ENCODE measurements around the gene PTTG1. TPM values are rescaled to one million over a fixed set of nuclear protein-coding genes. Genes with fewer than 3 reads are reported as not detected.

The PTTG1 gene
- total RNA-seq, 1 experiment from 2014 or later: 262 TPM

GRCh38 chr5:160398806-160399205, 22.8 kb upstream of the PTTG1 start:
- peaks cover 25% of the 10 kb centered on the region for H3K79me2 ChIP-seq (ENCODE audit: low read depth)
- ChIA-PET CTCF (interaction anchor here (0.5 kb wide), 1 partner anchor 108 kb away, joined by 9 read pairs; no protein-coding TSS in a partner anchor), POLR2A (ENCODE audit: unreplicated experiment) (no interaction called here)
- no peaks in the 10 kb centered on the region for H3K9me2 ChIP-seq (ENCODE audit: insufficient read depth)
- 0 out of 2 replicates have a peak, but pooled peaks cover 4% of the 10 kb centered on the region for H3K36me3 ChIP-seq (ENCODE audit: low read depth)
- no peak overlapping the region for H3K27ac ChIP-seq
- peak overlapping the region; percentile 60 for H3K4me3 ChIP-seq
- H3K4me2 ChIP-seq: peak overlapping the region; percentile 74
- H2AFZ ChIP-seq: peak overlapping the region; percentile 82
- H3K4me1 ChIP-seq (replicated peaks; ENCODE audit: insufficient read depth): peaks cover 11% of the 10 kb centered on the region
- TF ChIP-seq EZH2 (IDR thresholded peaks at IDR 0.05; ENCODE audit: low read depth): no peak
- no peak for TF ChIP-seq CTCF (conservative IDR thresholded peaks at IDR 0.05)
- H3K9me3 ChIP-seq (ENCODE audit: insufficient read depth, low read depth): no peaks in the 10 kb centered on the region
- BruUV-seq (replicated peaks): no TSS peak
- intact Hi-C loops (cut with micrococcal nuclease; ENCODE audit: unreplicated experiment): loop anchor here (5.0 to 10.0 kb wide), 3 partner anchors 954 to 1237 kb away; no protein-coding TSS in a partner anchor
- peaks cover 19% of the 10 kb centered on the region; the same call in 1 of the 2 replicates for H3F3A ChIP-seq (ENCODE audit: insufficient read depth, low read depth)
- no peaks in the 10 kb centered on the region for H4K20me1 ChIP-seq (ENCODE audit: insufficient read depth)
- no peaks in the 10 kb centered on the region for H3K27me3 ChIP-seq (ENCODE audit: insufficient read depth, low read depth)
- no peak for DNase-seq

- Histone ChIP-seq H2AFZ (peak within 1 kb of the TSS; percentile 82), H3K4me3 (peak within 1 kb of the TSS; percentile 60), H3K27me3 (ENCODE audit: insufficient read depth, low read depth) (no peaks in the 10 kb centered on the region), H3K9me3 (ENCODE audit: insufficient read depth, low read depth) (no peaks in the 10 kb centered on the region), H3K79me2 (ENCODE audit: low read depth) (peaks cover 25% of the 10 kb centered on the region), H3K4me1 (replicated peaks; ENCODE audit: insufficient read depth) (peaks cover 11% of the 10 kb centered on the region), H3K9me2 (ENCODE audit: insufficient read depth) (no peaks in the 10 kb centered on the region), H3K4me2 (peak within 1 kb of the TSS; percentile 74), H4K20me1 (ENCODE audit: insufficient read depth) (no peaks in the 10 kb centered on the region), H3K36me3 (ENCODE audit: low read depth) (peaks cover 11% of the 10 kb centered on the region; the same call in 1 of the 2 replicates), H3K27ac (peak within 1 kb of the TSS; percentile 38), H3F3A (ENCODE audit: insufficient read depth, low read depth) (peaks cover 19% of the 10 kb centered on the region; the same call in 1 of the 2 replicates)
- CTCF ChIA-PET: interaction anchor here (0.5 to 1.4 kb wide), 3 partner anchors 109 to 378 kb away, joined by 3 to 9 read pairs (median 4); no protein-coding TSS in a partner anchor
- POLR2A ChIA-PET (ENCODE audit: unreplicated experiment): interaction anchor here (0.6 kb wide), 4 partner anchors 234 to 1001 kb away, joined by 5 to 8 read pairs (median 6); no protein-coding TSS in a partner anchor
- TSS peak; percentile 59 for BruUV-seq (replicated peaks)
- intact Hi-C loops (cut with micrococcal nuclease; ENCODE audit: unreplicated experiment): loop anchor here (2.0 to 10.0 kb wide), 4 partner anchors 19 to 1237 kb away; partner anchors contain the start of gene SLU7
- TF ChIP-seq CTCF (conservative IDR thresholded peaks at IDR 0.05): no peak
- no peak for TF ChIP-seq EZH2 (IDR thresholded peaks at IDR 0.05; ENCODE audit: low read depth)
- peak; percentile 82 to 92 for DNase-seq
These were observed 22.0 kb upstream of the PTTG1 start, which contains the start of gene FAM200C for GRCh38 chr5:160399402-160400353. Gene FAM200C, minus strand, starts transcription at chr5:160400054. Its CDS starts 4,564 bp downstream, at chr5:160395490.

Data from PC-9 (cell line).